ENCODE data around the gene MAMDC4. TPM values are rescaled to one million over a fixed set of nuclear protein-coding genes. Genes with fewer than 3 reads are reported as not detected.

Gene MAMDC4
- total and polyA plus RNA-seq, 2 of the 8 experiments (the other 6 are each of a cell fraction or from before 2014, with no cell fraction given), result 3.1 to 4.5 TPM

DNA sequence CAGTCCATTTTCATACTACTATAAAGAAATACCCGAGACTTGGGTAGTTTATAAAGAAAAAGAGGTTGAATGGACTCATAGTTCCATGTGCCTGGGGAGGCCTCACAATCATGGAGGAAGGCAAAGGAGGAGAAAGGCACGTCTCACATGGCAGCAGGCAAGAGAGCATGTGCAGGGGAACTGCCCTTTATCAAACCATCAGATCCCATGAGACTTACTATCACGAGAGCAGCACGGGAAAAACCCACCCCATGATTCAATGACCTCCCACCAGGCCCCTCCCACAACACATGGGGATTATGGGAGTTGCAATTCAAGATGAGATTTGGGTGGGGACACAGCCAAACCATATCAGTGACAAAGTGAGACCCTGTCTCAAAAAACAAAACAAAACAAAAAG is 54.1 kb downstream of the MAMDC4 start (continued):
- TF ChIP-seq GABPA (IDR thresholded peaks at IDR 0.05; ENCODE audit: borderline replicate concordance, insufficient read depth, low read length) (no peak), SAP30 (IDR thresholded peaks at IDR 0.05; ENCODE audit: insufficient read depth, insufficient replicate concordance, low read length) (no peak), NANOG (IDR thresholded peaks at IDR 0.05; ENCODE audit: insufficient read depth, low read depth, low read length, poor library complexity, severe bottlenecking) (no peak), TEAD4 (IDR thresholded peaks at IDR 0.05; ENCODE audit: low read depth, low read length) (no peak)

Data from H1 (cell line).